GM19463 (cell line): ENCODE measurements around the gene PRAMEF15.
"Not testable (repeated sequence)": the region's sequence is repeated elsewhere in the genome, so short reads cannot be mapped to it uniquely, and the experiment has no call there.

ENCODE experiments used
- ATAC-seq: cut with Tn5 transposase; IDR thresholded peaks from one replicate; pipeline ENCODE4 v1.9.1; 2021; ENCODE audit warnings: mild to moderate bottlenecking, moderate library complexity; ENCODE audit not compliant: unreplicated experiment

The PRAMEF15 gene

DNA sequence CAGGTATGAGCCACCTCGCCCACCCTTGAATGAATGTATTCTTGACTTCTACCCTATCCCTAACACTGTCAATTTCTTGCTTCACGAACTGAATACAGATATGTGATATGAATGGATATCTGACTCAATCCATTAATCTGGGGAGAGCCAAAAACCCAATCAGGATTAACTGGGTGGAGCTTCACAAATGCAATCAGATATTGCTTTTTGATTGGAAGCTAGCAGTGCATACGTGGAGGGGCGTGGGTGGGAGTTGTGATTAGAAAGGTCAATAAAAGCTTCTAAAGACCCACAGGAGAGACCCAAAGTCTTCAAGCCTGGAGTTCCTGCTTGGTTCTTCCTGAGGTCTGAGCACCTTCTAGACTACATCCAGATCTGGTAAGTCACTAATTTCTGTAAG is at the start of gene PRAMEF15:
TSS of gene PRAMEF15 (plus strand) at position 301 of the 400 bp plus-strand sequence. CDS start 2,827 bp downstream, outside the sequence.
- ATAC-seq = not testable (repeated sequence)

DNA sequence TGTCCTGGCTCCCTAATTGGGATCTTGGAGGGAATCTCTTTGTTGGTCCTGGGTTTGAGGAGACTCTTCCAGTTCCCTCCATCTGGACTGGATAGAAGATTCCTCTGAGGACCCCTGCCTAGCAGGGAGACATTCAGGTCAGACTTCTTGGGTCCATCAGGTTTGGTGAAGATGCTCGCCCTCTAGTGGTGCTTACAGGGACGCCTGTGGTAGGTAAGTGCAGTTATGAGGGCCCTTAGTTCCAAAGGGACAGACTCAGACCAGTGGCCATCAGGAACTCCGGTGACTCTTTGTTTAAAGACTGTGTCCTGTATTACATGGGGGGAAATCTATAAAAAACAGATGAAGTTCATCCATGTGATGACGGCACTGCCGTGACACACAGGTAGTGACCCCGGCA is 38.4 kb upstream of the PRAMEF15 start:
- not testable (repeated sequence) for ATAC-seq

DNA sequence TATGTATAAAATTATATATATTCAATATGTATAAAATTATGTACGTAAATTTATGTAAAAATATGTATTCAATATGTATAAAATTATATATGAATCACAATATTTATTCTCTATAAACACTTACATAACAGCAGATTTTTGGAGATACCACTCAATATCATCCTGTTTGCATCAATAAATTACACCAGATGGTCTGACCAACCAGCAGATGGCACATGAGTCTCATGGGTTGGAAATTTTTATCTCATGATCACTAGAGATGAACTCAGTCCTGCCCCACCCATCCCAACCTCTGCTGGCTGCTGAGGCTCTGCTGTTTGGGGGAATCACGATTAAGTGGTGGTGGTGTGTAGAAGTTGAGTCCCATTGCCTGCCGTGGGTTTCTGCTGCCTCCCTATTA is 35.8 kb upstream of the PRAMEF15 start:
- not testable (repeated sequence) for ATAC-seq

DNA sequence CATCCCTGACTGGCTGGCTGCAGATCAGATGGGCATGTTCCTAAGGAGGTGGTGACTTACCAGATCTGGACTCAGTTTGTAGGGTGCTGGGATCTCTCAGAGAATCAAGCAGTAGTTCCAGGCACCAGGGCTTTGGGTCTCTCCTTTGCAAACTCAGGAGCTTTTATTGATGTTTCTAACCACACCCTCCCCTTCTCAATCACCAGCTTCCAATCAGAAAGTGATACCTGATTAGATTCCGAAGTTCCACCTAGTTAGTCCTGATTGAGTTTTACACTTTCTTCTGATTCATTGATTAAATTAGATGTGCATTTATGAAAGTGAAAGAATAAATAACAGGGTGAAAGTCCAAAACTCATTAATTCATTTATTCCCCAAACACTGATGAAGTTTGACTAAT is 30.3 kb upstream of the PRAMEF15 start, which contains the start of gene PRAMEF8:
TSS of gene PRAMEF8 (minus strand) at position 101 of the 400 bp plus-strand sequence. CDS start 1,046 bp downstream, outside the sequence.
- ATAC-seq = not testable (repeated sequence)

DNA sequence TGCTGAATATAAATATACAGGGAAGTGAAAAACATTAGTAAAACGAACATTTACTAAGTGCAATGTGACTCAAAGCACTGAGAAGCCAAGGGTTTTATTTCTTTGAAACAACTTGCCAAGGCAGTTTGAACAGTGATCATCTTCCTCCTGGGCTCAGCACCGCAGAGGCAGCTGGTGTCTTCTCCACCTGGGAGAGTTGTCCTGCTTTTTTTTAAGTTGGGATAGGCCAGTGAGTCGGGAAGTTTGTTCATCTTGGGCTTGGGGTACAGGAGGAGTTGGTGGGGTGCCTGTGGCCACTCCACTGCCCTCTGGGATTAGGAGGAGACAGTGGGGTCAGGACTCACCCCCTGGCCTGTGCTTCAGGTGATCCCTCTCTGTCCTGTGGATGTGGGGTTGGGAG is 26.4 kb upstream of the PRAMEF15 start:
- not testable (repeated sequence) for ATAC-seq

DNA sequence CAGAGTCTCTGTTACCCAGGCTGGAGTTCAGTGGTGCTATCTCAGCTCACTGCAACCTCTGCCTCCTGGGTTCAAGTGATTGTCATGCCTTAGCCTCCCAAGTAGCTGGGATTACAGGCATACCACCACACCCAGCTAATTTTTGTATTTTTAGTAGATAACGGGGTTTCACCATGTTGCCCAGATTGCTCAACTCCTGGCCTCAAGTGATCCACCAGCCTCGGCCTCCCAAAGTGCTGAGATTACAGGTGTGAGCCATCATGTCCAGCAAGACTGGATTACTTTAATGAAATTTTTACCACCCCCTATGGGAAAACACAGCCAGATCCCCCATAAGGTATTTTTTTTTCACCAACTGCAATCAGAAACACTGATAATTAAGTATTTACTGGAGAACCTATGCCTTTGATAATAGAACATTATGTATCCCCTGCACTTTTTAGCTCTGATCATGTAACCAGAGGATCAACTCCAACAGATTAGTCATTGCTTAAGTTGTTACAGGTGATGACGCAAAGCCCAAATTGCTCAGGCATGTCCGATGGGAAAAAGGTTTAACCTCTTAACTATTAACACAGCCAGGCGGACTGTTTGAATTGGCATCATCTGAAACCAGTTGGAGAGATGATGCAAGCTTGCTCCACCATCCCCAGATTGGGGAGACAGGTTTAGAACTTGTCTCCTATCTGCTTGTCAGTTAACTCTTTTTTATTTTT is 18.0 kb upstream of the PRAMEF15 start:
- not testable (repeated sequence) for ATAC-seq

DNA sequence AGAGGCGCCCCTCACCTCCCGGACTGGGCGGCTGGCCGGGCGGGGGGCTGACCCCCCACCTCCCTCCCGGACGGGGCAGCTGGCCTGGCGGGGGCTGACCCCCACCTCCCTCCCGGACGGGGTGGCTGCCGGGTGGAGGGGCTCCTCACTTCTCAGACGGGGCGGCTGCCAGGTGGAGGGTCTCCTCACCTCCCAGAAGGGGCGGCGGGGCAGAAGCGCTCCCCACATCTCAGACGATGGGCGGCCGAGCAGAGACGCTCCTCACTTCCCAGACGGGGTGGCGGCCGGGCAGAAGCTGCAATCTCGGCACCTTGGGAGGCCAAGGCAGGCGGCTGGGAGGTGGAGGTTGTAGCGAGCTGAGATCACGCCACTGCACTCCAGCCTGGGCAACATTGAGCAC is 16.7 kb upstream of the PRAMEF15 start:
- ATAC-seq = not testable (repeated sequence)

DNA sequence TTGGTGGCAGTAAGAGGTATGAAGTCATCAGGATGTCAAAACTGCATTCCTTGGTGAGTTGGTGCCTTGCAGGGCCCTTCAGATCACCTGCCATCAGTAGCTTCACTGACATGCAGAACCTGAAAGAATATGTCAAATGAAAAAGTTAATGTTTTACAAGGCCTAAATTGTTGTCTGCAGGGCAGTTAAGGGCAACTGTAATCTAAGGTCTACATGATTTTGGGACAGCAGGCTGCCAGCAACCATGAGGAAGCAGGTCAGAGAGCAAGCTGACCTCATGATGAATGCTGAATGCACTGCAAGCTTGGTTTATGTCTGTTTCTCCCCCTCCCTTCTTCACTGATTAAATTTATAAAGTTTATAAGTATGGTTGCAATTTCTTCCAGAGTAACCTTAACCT is 13.2 kb upstream of the PRAMEF15 start:
- not testable (repeated sequence) for ATAC-seq

DNA sequence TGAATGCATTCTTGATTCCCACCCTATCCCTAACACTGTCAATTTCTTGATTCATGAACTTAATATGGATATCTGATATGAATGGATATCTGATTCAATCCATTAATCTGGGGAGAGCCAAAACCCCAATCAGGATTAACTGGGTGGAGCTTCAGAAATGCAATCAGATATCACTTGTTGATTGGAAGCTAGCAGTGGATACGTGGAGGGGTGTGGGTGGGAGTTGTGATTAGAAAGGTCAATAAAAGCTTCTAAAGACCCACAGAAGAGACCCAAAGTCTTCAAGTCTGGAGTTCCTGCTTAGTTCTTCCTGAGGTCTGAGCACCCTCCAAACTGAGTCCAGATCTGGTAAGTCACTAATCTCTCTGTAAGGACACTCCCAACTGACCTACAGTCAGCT is 12.1 kb upstream of the PRAMEF15 start, which contains the start of gene PRAMEF33:
TSS of gene PRAMEF33 (plus strand) at position 301 of the 400 bp plus-strand sequence. CDS start 2,416 bp downstream, outside the sequence.
- ATAC-seq = not testable (repeated sequence)

DNA sequence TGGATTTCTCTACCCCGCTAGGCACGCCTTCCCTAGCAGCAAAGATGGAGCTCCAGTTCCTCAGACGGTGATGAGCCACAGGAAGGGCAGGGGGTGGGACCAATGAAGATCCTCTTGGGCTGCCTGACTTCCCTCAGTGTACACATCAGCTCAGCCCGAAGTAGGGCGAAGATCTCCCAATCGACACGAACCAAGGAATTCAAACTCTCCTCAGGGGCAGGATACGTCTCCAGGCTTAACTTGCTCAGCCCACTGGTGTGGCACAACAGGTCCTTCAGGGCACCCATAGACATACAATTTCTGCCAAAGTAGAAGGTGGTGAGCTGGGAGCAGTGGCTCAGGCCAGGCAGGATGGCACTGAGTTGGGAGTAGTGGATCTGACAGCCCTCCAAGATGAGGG is 27.1 kb downstream of the PRAMEF15 start:
- not testable (repeated sequence) for ATAC-seq

DNA sequence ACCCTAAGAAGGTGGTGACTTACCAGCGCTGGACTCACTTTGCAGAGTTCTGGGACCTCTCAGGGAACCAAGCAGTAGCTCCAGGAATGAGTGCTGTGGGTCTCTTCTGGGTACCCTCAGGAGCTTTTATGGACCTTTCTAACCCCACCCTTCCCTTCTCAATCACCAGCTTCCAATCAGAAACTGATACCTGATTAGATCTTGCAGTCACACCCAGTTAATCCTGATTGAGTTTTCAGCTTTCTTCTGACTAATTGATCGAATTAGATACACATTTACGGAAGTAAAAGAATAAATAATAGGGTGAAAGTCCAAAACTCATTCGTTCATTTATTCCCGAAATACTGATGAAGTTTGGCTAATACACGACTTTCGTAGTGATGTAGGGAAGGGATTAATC is 31.7 kb downstream of the PRAMEF15 start, which contains the start of gene PRAMEF14:
TSS of gene PRAMEF14 (minus strand) at position 101 of the 400 bp plus-strand sequence. CDS start 1,820 bp downstream, outside the sequence.
- not testable (repeated sequence) for ATAC-seq

DNA sequence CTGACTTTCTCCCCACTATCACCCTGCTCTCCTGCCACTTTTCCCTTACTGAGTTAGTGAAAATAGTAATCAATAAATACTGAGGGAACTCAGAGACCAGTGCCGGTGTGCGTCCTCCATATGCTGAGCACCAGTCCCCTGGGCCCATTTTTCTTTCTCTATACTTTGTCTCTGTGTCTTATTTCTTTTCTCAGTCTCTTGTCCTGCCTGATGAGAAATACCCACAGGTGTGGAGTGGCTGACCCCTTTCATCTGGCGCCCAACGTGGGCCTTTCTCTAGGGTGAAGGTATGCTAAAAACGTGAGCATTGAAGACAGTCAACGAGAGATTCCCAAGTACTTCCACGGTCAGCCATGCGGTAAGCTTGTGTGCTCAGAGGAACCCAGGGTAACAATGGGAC is 38.1 kb downstream of the PRAMEF15 start:
- ATAC-seq = not testable (repeated sequence)

DNA sequence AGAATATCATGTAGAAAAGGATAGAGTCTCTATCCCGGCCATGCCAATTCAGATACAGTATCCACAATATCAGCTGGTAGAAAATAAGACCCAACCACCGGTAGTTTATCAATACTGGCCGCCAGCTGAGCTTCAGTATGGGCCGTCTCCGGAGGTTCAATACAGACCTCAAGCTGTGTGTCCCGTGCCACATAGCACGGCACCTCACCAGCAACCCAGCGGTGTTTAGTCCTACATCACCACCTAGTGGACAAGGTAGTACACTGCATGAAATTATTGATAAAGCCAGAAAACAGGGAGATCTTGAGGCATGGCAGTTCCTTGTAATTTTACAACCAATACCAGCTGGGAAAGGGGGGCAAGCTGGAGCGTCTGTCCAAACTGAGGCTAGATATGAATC is 39.1 kb downstream of the PRAMEF15 start:
- not testable (repeated sequence) for ATAC-seq

DNA sequence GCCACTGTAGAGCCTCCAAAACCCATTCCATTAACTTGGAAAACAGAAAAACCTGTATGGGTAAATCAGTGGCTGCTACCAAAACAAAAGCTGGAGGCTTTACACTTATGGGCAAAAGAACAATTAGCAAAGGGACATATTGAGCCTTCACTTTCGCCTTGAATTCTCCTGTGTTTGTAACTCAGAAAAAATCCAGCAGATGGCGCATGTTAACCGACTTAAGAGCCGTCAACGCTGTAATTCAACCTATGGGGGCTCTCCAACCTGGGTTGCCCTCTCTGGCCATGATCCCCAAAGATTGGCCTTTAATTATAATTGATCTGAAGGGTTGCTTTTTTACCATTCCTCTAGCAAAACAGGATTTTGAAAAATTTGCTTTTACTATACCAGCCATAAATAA is 41.4 kb downstream of the PRAMEF15 start:
- not testable (repeated sequence) for ATAC-seq

DNA sequence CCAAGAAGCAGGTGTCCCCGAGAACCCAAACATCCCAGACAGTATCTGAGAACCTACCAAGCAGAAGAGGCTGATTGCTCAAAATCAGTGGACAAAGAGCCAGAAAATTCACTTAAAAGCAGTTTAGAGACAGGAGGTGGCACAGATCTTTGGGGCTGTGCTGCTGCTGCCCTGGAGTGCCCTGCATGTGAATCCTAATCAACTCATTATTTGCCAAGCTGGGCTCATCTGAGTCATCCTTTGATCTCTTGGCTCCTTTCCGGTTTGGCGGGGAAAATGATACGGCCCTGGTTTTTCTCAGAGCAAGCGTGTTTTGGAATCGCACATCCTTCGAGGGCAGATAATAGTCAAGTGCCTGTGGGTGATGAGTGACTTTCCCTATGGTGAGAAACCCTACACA is 47.0 kb downstream of the PRAMEF15 start:
- ATAC-seq = not testable (repeated sequence)

DNA sequence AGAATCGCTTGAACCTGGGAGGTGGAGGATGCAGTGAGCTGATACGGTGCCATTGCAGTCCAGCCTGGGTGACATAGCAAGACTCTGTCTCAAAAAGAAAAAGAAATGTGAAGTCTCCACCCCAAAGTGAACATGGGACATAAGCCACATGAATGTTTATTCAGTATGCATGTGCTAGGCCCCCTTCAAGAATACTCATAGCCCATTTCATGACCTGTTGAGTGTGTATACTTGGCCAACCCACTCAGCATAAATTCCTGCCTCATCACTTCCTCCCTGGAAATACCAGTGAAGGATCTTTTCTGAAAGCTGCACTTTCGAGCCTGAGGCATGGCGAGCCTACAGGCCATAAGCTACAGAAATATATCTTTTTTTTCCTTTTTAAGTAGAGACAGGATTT is 49.5 kb downstream of the PRAMEF15 start:
- ATAC-seq = not testable (repeated sequence)

DNA sequence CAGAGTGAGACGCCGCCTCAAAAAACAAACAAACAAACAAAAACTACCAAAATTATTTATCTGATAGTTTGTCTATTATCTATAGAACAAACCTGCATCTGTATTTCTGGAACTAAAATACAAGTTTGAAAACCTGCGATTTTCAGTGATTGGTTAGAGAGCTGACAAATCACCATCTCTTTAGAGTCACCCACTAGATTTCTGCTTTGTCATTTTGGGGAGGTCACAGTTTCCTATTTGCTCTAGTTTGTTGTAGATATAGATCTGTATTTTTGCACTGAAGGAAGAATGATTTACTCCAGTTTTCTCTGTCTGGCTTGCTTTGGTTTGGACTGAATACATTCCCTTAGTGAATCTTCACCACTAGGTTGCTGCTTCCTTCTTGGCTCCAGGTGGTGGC is 51.2 kb downstream of the PRAMEF15 start:
- not testable (repeated sequence) for ATAC-seq

DNA sequence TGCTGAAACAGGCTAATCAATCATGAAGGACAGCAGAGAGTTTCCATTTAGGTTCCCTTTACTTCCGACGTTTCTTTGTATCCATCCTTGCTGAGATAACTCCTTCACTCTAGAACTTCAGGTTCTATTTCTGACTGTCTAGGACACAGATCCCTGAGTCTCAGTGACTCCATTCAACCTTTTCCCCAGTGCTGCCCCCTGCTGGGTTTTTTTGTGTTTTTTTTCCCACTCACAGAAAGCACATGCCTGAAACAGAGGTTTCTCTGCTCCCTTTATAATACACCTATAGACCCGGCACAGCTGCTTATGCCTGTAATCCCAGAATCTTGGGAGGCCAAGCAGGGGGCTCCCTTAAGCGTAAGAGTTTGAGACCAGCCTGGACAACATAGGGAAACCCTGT is 53.2 kb downstream of the PRAMEF15 start:
- not testable (repeated sequence) for ATAC-seq
